ENCODE data around the gene TRMT2A. TPM values are rescaled to one million over a fixed set of nuclear protein-coding genes. Genes with fewer than 3 reads are reported as not detected.

The TRMT2A gene
- total and polyA plus RNA-seq, 2 donors from 2014 or later, result 37.3 to 50.0 TPM

DNA sequence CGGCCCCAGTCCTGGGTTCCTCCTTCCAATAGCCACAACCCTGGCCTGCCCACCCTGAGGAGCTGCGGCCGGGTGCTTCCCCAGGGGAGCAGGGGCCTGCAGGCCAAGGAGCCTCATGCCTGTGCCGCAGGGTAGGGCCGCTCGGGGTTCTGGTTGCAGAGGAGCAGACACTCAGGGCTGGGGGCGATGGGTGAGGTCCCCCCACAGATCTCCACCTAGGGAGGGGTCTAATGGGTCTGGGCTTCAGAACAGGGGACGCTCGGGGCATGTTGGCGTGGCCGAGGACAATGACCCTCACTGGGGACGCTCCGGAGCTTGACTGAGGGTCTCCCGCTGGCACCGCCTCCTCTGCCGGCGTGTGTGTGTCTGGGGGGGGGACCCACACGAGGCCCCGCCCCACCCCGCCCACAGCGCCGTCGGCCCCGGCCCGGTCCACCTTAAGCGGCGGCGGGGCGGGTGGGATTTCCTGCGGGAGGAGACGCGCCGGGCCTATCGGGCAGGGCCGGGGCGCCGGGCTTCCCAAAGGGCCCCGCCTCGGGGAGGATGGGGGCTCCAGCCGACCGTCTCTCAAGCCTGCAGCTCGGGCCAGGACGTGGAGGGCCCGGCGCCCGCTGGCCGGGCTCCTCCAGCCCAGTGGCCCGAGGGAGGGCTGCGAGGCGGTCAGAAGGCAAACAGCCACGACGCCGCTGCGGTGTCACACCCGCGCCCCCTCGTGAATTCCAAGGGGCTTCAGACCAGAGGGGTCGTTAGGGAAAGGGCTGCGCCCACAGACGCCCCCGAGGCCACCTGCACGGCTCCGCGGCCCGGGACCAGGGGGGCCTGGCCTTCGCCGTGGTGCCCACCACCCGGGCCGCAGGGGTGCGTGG, 13.9 kb upstream of the TRMT2A start:
- FAIRE-seq, result no peak
- H3K27me3 ChIP-seq (ENCODE audit: control insufficient read depth, insufficient read depth, low read length), result no peaks in the 10 kb centered on the region
- intact Hi-C loops (cut with DNase I), result no loop called here
- peak overlapping the region in 2 of 3 donors; percentile 78 to 85 for H3K9ac ChIP-seq (ENCODE audit: low read length in 3 of 3)
- DNase-seq, result peak; percentile 80 to 94 (median 87)
- peak overlapping the region; percentile 20 to 67 (median 64) for H3K4me3 ChIP-seq (ENCODE audit: low read length in 3 of 3)
- peak overlapping the region; percentile 83 to 86 for H3K27ac ChIP-seq (ENCODE audit: low read depth in 2 of 2, low read length in 2 of 2)
- TF ChIP-seq, protein P1, sequence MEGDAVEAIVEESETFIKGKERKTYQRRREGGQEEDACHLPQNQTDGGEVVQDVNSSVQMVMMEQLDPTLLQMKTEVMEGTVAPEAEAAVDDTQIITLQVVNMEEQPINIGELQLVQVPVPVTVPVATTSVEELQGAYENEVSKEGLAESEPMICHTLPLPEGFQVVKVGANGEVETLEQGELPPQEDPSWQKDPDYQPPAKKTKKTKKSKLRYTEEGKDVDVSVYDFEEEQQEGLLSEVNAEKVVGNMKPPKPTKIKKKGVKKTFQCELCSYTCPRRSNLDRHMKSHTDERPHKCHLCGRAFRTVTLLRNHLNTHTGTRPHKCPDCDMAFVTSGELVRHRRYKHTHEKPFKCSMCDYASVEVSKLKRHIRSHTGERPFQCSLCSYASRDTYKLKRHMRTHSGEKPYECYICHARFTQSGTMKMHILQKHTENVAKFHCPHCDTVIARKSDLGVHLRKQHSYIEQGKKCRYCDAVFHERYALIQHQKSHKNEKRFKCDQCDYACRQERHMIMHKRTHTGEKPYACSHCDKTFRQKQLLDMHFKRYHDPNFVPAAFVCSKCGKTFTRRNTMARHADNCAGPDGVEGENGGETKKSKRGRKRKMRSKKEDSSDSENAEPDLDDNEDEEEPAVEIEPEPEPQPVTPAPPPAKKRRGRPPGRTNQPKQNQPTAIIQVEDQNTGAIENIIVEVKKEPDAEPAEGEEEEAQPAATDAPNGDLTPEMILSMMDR (IDR thresholded peaks at IDR 0.05; ENCODE audit: borderline replicate concordance, extremely low read depth, insufficient read depth), result no peak
- H3K36me3 ChIP-seq (ENCODE audit: control insufficient read depth in 2 of 3, insufficient read depth in 3 of 3, low read length in 3 of 3), result peaks cover 0 to 8% (median 4%) of the 10 kb centered on the region in 3 donors
- no peaks in the 10 kb centered on the region for H3K9me3 ChIP-seq (ENCODE audit: control insufficient read depth in 2 of 3, insufficient read depth in 1 of 3, low read length in 3 of 3)
- H3K4me1 ChIP-seq (ENCODE audit: control insufficient read depth in 2 of 3, insufficient read depth in 2 of 3, low read depth in 1 of 3, low read length in 3 of 3), result peaks cover 0 to 36% (median 4%) of the 10 kb centered on the region in 3 donors

DNA sequence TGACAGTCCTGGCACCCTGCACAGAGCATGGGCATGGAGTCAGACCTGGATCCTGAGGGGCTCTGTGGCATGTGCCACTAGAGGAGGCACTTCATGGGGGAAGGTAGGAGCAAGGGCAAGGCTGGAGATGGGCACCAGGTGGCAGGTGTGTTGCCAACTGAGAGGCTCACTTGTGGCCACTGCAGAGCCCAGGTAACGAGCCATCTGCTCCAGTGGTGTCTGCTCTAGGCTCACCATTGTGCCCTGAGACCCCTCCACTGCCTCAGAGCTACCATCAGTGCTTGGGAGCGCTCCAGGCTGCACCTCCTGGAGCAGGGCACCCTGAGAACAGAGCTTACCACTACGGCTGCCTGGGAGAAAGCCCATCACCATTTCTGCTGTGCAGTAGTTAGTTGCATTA, 13.3 kb upstream of the TRMT2A start:
- Histone ChIP-seq H3K36me3 (ENCODE audit: control insufficient read depth in 2 of 3, insufficient read depth in 3 of 3, low read length in 3 of 3) (peaks cover 0 to 8% (median 4%) of the 10 kb centered on the region in 3 donors), H3K4me1 (ENCODE audit: control insufficient read depth in 2 of 3, insufficient read depth in 2 of 3, low read depth in 1 of 3, low read length in 3 of 3) (peaks cover 0 to 31% (median 3%) of the 10 kb centered on the region in 3 donors), H3K27me3 (ENCODE audit: control insufficient read depth, insufficient read depth, low read length) (no peaks in the 10 kb centered on the region), H3K27ac (ENCODE audit: low read depth in 2 of 2, low read length in 2 of 2) (no peak overlapping the region), H3K9me3 (ENCODE audit: control insufficient read depth in 2 of 3, insufficient read depth in 1 of 3, low read length in 3 of 3) (no peaks in the 10 kb centered on the region), H3K9ac (ENCODE audit: low read length in 3 of 3) (no peak overlapping the region), H3K4me3 (ENCODE audit: low read length in 3 of 3) (no peak overlapping the region)
- intact Hi-C loops (cut with DNase I), result no loop called here
- TF ChIP-seq, protein P1 (IDR thresholded peaks at IDR 0.05; ENCODE audit: borderline replicate concordance, extremely low read depth, insufficient read depth), result no peak
- DNase-seq, result no peak
- FAIRE-seq, result no peak

DNA sequence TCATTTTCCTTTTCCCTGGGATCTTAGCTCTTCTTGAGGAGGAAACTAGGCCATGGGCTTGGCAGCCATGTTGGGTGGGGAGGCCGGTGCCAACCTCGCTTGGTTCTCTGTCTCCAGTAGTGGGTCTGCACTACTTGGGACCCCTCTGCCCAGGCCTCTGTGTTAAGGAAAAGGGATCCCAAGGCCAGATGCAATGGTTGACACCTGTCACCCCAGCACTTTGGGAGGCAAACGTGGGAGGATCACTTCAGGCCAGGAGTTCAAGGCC, 12.7 kb upstream of the TRMT2A start:
- TF ChIP-seq, protein P1 (IDR thresholded peaks at IDR 0.05; ENCODE audit: borderline replicate concordance, extremely low read depth, insufficient read depth), result no peak
- H3K36me3 ChIP-seq (ENCODE audit: control insufficient read depth in 2 of 3, insufficient read depth in 3 of 3, low read length in 3 of 3), result peaks cover 0 to 8% (median 4%) of the 10 kb centered on the region in 3 donors
- no peak for FAIRE-seq

More for the DNA sequence above, 12.7 kb upstream of the TRMT2A start:
- H3K4me1 ChIP-seq (ENCODE audit: control insufficient read depth in 2 of 3, insufficient read depth in 2 of 3, low read depth in 1 of 3, low read length in 3 of 3), result peaks cover 0 to 30% (median 0%) of the 10 kb centered on the region in 3 donors
- H3K9ac ChIP-seq (ENCODE audit: low read length in 3 of 3), result no peak overlapping the region
- H3K9me3 ChIP-seq (ENCODE audit: control insufficient read depth in 2 of 3, insufficient read depth in 1 of 3, low read length in 3 of 3), result no peaks in the 10 kb centered on the region
- intact Hi-C loops (cut with DNase I), result no loop called here
- H3K27me3 ChIP-seq (ENCODE audit: control insufficient read depth, insufficient read depth, low read length), result no peaks in the 10 kb centered on the region
- no peak overlapping the region for H3K27ac ChIP-seq (ENCODE audit: low read depth in 2 of 2, low read length in 2 of 2)
- H3K4me3 ChIP-seq (ENCODE audit: low read length in 3 of 3), result no peak overlapping the region
- DNase-seq, result no peak

Measured in kidney (tissue), 14 donors.